ENCODE results near the gene HOXC6.
A peak's percentile ranks its signal among the peaks of the same experiment; 100 is the strongest.

Gene HOXC6

DNA sequence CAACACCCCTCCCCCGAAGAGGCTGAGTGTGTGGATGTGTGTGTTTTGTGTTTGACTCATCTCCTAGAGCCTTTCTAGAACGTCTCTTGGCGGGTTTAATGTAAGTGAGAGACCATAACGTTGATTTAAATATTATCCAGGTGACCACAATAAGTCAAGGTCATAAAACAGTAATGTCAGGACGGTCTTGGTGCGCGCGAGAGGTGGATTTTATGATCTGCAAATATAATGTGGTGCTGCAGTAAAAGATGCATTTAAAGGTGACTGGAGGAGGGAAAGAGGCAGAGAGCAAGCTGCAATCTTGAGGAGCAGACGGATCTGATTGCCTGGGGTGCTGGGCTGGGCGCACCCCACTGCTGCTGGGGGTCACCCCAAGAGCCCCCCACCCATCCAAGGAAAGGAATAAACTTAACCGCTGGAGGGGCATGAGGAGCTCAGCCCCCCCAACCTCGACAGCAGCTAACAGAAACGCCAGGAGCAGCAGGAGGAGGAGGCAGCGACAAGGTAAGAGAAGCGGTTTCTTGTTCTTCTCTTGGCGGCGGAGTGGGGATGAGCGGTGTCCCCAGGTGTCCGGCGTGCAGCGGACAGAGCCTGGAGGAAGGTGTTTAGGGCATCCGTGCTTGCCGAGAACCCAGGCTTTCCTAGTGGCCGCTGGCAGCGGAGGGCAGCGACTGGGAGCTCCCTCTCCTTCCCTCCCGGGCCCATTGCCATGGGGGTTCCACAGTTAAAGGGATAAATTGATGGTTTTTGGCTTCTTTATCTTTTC is 37.7 kb upstream of the HOXC6 start:
- no peak for DNase-seq (ENCODE audit: low spot score)

DNA sequence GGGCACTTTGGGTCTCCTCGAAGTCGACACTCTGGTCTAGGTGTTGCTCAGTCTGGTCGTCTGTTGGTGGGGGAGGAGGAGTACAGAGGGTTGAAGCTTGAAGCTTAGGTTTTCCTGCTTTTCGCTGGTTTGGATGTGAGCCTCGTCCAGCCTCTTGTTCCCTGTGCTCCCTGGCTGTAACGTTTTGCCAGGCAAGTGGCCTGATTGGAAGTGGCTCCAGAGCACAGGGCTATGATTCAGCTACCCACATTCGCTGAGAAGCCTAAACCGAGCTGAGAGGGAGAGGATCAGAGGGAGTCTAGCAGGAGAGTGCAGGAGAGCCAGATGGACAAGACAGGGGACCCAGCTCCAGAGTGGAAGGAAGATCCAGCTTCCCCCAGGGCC is 37.2 kb upstream of the HOXC6 start:
- DNase-seq (ENCODE audit: low spot score): no peak

DNA sequence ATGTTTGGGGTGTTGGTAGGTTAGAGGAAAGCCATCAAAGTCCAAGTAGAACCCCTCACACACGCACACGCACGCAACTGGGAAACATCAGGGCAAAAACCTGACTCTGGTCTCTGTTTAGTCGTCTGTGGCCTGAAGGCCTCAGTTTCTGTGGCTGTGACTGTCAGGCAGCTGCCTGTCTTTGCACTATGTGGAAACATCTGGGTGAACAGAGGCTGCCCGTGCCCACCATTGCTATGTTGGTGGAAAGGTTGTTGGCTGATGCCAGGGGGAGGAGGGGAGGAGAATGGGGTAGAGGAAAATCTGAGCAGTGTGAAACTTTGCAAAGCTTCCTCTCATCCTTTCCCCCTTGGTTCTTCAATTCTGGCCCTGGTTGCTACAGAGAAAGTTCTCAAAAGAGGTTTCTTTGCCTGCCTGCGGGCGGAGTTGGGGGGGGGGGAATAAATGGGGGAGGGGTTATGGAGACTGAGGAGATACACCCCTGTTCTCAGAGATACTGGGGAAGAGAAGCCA is 35.8 kb upstream of the HOXC6 start:
- DNase-seq (ENCODE audit: low spot score): no peak

DNA sequence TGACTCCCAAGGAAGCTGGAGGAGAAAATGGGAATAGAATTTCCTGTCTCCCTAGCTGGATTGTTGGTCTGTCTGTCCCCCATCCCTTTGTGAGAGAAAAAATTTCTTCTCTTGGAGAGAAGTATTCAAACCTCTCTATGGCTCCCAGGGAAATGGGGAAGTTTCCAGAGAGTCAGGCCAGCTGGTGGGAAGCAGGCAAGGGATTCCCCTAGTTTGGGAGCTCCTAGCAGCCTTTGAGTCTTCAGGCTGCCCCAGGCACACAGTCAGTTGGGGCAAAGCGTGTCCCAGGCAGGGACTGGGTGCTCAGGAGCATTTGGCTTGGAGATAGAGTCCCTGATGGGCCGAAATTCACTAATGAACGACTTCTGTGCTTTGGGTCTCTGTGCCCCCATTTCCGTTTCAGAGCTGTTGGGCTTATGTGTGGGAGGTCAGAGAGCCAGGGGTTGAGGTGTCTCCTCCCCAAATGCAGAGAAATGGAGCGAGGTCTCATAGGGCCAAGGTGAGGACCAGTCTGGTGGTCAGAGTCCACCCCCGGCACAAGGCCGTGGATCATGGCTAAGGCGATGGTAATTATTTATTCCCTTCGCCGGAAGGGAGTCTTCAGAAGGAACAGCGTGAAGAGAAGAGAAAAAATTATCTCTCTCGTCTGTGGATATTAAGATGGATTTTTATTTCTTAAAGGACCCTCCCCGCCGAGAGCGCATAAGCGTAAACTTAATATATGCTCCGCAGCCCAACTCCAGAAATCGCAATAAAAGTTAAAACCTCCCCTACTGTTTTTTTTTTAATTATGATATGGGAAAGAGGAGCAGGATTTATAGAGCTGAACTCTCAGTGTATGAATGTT is 34.9 kb upstream of the HOXC6 start:
- no peak for DNase-seq (ENCODE audit: low spot score)

DNA sequence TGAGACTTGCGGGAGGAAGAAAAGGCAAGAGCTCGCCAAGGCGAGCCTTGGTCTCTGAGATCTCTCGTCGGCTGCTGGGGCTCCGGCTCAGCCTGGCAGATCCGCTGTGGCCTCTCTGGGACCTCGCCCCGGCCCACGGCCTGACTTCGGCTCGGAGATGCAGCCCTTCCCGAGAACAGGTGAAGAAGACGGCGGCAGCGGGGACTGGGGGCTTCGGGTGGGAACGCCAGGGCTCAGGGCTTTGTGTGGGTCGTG is 34.3 kb upstream of the HOXC6 start:
- no peak for DNase-seq (ENCODE audit: low spot score)

DNA sequence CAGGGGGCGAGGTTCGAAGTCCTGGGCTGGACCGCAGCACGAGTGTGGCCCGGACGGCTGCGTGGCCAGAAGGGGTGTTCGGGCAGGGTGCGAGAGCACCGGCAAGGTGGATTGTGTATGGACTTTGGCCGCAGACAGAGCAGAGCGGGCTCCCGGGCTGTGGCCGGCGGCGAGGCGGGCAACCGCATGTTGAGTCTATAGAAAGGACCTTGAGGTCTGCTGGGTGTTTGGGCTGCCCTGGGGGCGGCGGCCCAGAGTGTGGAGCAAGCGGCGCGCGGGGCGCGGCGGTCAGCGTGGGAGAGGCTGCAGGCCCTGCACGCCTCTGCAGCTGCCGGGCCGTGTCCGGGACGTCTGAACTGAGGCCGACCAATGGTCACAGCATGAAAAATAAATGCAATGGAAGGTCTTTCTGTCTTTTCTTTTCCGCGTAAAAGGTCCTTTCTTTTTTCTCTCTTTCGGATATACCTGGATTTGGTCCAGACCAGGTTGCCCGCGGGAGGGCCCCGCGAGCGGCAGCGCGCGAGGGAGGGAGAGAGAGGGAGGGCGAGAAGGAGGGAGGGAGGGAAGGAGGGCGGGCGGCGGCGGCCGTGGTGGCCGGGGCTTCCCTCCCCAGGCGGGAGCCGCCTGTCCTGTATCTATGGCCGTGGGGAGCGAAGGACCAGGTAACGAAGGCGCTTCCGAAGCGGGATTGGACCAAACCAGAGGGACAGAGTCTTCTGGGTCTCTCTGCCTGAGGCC is 33.8 kb upstream of the HOXC6 start:
- no peak for DNase-seq (ENCODE audit: low spot score)

DNA sequence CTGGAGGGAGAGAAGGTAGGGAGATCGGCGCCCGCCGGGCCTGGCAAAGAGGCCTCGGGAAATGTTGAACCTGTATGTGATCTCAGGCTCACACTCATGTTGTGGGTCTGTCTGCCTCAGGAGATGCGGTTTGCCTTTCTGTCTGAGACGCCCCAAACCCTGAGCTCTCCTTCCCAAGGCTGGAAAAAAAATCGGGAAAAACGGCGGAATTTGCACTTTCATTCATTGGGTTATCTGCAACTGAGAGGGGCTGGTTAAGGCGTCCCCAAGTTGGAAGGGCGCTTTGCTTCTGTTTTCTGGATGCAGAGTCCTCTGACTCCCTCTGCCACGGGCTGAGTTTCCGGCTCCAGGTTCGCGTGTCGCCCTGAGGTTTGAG is 33.2 kb upstream of the HOXC6 start:
- DNase-seq (ENCODE audit: low spot score): no peak

DNA sequence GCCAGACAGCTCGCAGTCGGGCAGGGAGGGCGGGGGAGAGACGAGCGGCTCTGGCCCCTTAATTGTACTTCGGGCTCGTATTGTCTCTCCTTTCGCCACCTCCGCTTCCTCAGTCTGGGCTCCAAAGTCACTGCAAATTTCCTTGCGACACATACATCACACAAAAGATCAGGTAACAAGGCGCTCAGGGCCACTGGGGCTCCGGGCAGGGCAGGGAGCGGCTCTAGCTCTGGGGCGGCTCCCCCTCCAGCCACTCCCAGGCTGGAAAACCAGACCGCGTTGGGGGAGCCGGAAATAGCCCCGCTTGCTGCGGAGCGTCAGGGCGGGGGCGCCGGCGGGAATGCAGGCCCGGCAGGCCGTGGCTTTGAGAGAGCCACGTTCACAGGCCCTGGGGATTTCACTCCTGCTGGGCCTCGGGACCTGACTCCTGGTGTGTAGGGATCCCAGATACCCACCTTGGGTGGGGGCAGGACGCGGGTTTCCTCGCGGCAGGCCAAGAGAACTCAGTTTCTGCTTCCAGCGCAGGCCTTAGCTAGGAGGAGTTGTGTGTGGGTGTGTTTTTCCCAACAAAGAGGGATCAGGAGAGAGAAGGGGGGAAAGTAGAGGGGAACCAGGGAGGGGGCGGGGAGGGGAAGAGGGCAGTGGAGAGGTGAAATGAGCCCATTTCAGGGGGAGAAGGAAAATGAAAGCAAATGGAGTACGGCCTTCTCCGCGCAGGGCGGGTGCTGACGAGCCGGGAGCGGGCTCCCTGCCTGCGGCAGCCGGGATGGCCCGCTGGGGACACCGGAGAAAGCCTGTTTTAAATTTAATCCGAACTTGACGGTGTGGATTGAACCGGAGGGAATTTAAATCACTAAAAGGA is 32.6 kb upstream of the HOXC6 start:
- DNase-seq (ENCODE audit: low spot score): no peak

DNA sequence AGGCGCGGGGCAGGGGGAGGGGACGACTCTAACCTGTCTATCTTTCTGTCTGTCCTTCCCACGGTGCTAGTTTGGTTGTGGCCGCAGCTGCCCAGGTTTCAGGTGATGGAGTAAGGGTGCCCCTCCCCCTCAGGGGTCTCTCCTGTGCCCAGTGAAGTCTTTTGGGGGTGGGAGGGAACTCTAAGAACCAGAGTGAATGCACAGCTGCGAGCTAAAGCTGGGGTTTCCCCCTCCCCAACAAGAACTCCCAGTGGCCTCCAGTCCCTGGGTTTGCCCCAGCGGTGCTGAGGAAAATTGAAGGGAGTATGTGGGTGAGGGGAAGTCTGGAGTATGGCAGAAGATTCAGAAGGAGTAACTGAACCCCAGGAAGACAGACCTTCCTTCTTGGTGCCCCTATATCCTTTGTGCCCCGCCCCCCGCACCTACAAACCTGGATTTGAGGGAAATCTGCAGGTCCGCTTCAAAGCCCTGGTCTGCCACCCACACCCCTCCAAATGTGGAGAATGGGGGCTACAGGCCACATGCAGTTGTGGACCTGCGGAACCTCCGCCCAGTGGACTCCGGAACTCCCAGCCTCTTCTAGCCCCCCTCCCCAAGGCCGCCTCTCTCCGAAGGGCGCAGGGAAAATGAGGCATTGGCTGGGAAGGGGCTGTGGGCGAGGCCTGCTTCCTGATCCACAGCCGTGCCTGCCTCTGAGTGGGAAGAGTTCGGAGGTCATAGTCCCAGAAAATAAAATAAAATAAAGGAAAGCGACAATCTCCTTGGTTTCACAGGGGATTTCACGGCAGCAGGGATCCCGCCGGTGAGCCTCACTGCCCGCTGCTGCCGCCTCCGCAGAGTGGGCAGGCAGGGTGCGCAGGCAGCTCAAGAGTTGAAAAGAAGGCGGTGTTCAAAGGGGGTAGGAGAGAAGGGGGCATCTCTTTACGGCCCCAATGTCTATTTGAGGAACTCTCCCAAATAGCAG is 31.7 kb upstream of the HOXC6 start:
- DNase-seq (ENCODE audit: low spot score): no peak

DNA sequence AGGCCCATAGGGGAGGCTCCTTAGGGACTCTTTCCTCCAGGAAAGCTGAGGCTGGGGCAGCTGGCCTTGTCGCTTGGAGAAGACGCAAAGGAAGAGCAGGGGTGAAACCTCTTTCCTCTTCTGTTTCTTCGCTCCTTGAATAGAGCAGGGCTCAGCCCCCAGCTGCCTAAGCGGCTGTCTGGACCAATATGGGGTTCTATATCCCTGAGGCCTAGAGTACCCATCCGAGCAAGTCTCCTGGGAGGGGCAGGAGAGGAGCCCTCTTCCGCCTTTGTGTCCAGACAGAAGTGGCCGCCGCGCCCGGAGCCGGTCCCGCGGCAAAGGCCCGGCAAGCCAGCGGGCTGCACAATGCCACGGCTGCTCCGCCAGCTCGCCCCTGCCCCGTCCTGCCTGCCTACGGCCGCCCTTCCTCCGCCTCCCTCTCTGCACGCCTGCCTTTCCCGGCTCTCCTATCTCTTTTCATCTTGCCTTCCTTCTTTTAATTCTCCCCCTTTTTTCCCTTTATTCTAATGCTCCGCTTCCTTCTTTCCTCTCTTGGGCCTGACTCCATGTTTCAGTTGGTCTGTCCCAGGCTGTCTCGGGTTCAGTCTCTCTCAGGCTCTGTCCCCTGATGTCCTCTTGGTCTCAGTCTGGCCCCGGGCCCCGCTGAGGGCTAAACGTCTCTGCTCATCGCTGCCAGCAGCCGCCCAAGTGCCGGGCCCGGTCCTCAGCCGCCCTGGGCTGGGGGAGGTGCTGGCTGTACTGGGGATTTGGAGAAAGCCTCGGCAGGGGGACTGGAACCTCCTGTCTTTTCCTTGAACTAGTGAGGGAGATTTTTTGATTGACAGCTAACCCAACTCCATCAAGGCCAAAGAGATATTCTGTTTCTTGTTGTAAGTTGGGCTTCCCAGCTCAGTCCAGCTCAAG is 30.8 kb upstream of the HOXC6 start:
- DNase-seq (ENCODE audit: low spot score): no peak

DNA sequence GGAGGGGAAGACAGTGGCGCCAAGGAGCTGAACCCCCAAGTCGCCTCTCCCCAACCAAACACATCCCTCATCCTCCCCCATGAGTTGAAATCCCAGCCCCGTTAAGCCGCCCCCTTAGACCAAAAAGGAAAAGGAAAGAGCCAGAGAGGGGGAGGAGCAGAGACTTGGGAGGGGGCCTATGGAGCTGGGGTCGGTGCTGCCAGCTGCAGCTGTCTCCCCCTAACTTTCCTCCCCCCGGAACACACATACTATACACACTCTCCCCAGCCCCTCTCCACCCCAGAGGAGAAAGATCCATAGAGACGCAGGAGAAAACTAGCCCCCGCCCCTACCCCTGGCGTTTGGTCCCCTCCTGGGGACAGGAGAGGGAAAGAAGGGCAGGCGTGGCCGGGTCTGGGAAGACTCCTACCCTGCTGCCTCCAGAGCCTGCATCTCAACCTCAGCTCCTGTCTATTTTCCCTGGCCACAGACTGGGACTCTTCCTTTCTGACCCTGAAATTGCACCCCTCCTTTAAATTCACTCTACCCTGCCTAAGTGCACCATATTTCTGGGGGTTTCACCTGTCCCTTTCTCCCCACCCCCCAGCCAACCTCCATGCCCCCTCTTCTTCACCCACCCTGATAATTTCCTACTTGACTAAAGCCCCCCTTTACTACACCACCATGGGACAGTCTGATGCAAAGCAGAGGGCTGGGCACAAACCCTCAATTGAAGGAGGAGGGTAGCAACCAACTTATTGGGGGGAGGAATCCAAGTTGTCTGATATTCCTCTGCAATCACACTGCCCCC is 29.9 kb upstream of the HOXC6 start:
- DNase-seq (ENCODE audit: low spot score): no peak

DNA sequence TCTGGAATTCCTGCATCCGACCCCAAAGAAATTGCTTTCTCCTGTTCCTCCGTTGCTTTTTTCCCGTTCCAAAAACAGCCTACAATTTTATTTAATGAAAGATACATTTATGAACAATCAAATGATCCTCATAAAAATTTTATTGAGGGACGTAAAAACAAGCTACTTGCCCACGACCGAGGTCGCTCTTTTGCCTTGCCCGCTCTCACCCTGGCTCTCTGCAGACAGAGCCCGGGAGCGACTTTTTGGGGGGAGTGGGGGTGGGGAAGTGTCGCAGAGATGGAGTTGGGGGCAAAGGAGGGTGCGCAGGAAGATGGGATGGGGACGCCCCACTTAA is 29.4 kb upstream of the HOXC6 start:
- no peak for DNase-seq (ENCODE audit: low spot score)

DNA sequence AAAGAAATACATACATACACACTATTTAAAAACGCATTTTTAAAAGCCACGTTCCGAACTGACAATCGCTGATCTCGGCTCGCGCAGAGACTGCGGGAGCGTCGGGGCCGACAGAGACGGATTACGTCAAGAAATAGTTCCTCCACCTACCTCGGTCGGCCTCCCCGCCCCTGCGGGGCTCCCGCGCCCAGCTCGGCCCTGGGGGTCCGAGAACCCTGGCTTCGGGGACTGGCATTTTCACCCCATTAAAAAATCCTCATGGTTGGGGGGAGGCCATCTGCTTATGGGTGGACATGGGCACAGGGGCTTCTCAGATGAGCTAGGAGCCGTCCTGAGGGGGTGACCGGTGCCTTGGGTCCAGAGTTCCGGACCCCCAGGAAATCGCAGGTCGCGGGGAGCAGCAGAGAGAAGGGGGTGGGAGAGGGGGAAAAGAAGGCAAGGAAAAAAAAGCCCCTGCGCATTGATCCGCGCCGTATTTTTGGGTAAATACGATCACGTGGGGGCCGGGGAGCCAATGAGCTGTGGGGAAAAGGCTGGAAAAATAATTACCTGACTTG is 28.6 kb upstream of the HOXC6 start:
- peak; percentile 64 for DNase-seq (ENCODE audit: low spot score)

DNA sequence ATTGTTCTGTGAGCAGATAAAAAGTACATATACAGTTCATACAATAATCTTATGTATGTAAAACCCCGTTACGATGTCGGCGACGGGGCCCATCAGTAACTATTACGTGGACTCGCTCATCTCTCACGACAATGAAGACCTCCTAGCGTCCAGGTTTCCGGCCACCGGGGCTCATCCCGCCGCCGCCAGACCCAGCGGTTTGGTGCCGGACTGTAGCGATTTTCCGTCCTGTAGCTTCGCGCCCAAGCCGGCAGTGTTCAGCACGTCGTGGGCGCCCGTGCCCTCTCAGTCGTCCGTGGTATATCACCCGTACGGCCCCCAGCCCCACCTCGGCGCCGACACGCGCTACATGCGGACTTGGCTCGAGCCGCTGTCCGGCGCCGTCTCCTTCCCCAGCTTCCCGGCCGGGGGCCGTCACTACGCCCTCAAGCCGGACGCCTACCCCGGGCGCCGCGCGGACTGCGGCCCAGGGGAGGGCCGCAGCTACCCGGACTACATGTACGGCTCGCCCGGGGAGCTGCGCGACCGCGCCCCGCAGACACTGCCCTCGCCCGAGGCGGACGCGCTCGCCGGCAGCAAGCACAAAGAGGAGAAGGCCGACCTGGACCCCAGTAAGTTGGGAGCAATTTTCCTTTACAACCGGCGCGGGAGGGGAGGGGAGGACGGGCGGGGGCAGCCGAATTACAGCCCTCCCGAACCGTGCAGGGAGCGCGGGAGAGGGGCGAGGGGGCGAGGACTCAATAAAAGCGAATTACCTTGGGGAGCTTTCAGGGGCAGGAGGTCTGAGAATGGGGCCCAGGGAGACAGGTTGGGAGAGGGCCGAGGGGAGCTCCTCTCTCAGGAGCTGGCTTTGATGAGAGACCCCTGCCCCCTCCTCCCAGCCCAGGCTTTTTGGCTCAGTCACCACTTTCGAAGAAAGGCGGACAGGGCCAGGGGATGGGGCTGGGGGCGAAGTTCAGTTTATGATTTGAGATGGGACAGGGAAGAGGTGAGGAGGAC is 27.8 kb upstream of the HOXC6 start, which contains the start of gene HOXC9:
Gene HOXC9 (plus strand): TSS at position 46 of the 999 bp plus-strand sequence. CDS start 28 bp downstream, at position 74.
- DNase-seq (ENCODE audit: low spot score): no peak

DNA sequence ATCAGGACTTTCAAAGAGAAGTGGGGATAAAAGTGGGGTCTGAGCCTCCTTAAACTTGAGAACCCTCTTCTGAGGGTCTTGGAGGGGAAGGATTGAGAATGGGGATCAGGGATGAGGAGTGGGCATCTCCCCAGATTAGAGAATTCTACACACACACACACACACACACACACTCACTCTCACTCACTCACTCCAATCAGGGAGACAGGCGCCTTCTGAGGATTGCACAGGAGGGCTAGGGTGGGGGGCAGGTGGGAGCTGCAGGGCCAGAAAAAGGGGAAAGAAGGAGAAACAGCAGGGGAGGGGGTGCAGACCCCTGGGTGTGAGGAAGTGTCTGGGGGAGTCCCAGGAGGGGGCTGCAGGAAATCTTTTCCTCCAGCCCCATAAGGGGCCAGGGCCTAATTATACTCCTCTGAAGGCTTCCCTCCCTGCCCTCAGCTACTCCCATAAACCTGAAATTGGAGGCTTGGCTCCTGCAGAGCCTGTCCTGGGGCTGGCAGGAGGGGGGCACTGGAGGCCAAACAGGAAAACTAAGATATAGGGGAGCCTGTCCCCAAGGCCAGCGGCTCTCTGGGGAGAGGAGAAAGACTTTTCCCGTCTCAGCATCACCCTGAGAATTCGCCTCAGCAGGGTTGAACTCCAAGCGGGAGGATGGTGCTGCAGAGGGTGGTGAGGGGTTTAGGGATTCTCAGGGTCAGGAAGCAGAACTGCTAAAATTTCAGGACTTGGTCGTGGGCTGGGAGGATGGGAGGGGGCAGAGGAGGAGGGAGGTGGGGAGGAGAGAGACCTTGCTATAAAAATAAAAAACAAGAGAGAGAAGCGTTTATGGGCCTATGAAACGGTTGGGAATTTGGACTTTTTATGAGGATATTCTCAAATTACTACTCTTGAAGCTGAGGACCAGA is 26.7 kb upstream of the HOXC6 start:
- no peak for DNase-seq (ENCODE audit: low spot score)

DNA sequence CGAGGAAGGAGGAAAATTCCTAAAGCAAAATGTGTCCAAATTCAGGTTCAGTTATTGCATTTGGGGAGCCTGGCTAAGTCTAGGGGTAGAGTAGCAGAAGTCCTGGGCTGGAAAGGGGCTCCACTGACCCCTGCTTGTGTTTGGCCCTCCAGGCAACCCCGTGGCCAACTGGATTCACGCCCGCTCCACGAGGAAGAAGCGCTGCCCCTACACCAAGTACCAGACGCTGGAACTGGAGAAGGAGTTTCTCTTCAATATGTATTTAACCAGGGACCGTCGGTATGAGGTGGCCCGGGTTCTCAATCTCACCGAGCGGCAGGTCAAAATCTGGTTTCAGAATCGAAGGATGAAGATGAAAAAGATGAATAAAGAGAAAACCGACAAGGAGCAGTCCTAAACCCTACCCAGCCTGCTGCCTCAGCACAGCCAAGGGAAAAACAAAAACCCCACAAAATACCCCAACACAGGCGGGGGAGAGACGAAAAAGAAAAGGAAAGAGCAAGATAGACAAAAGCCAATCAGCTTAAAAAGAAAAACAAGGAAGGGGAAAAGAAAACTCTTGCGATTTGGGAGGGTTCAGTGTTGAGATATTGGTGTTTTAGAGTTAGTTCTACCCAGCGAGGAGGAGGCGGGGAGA is 25.8 kb upstream of the HOXC6 start:
- DNase-seq (ENCODE audit: low spot score): no peak
